Effector memory CD4-positive, alpha-beta T cell (primary cell): Measurements from ENCODE around the gene CDC73.
"Not testable (repeated sequence)": the region's sequence is repeated elsewhere in the genome, so short reads cannot be mapped to it uniquely, and the experiment has no call there.

Experiments used
- DNase-seq, 3 donors: peaks; one replicate each; pipeline ENCODE4 v3.0.0-alpha.2; 2020
- H3K27ac ChIP-seq: 2 replicates; pipeline ENCODE4 v1.7.0; 2013; ENCODE audit warnings: mild to moderate bottlenecking, low read length, moderate library complexity; ENCODE audit not compliant: insufficient read depth, poor library complexity, severe bottlenecking
- H3K27me3 ChIP-seq: replicated peaks from 2 replicates; pipeline ENCODE4 v1.7.0; 2013; ENCODE audit warnings: mild to moderate bottlenecking, low read length; ENCODE audit not compliant: insufficient read depth, control insufficient read depth, poor library complexity, severe bottlenecking
- H3K36me3 ChIP-seq: 2 replicates; pipeline ENCODE4 v1.7.0; 2013; ENCODE audit warnings: mild to moderate bottlenecking, low read length, moderate library complexity; ENCODE audit not compliant: control insufficient read depth, insufficient read depth
- H3K4me1 ChIP-seq: 2 replicates; pipeline ENCODE4 v1.7.0; 2013; ENCODE audit warnings: low read length, mild to moderate bottlenecking; ENCODE audit not compliant: control insufficient read depth, insufficient read depth, poor library complexity, severe bottlenecking
- H3K4me3 ChIP-seq: 2 replicates; pipeline ENCODE4 v1.7.0; 2013; ENCODE audit warnings: low read length, low read depth, mild to moderate bottlenecking; ENCODE audit not compliant: insufficient read depth, poor library complexity, severe bottlenecking
- H3K9me3 ChIP-seq: 2 replicates; pipeline ENCODE4 v1.7.0; 2013; ENCODE audit warnings: mild to moderate bottlenecking, low read length, moderate library complexity; ENCODE audit not compliant: control insufficient read depth

Gene CDC73

GRCh38 chr1:193213998-193214397, 92.2 kb downstream of the CDC73 start:
- no peak overlapping the region for H3K4me3 ChIP-seq
- H3K27me3 ChIP-seq = no peaks in the 10 kb centered on the region
- no peaks in the 10 kb centered on the region for H3K9me3 ChIP-seq
- H3K27ac ChIP-seq = no peak overlapping the region
- peaks cover 11% of the 10 kb centered on the region for H3K36me3 ChIP-seq
- H3K4me1 ChIP-seq = no peaks in the 10 kb centered on the region
- no peak for DNase-seq

- DNase-seq = no peak
- peaks cover 11% of the 10 kb centered on the region for H3K36me3 ChIP-seq
Measured at GRCh38 chr1:193216920-193217319, 95.1 kb downstream of the CDC73 start.

DNA sequence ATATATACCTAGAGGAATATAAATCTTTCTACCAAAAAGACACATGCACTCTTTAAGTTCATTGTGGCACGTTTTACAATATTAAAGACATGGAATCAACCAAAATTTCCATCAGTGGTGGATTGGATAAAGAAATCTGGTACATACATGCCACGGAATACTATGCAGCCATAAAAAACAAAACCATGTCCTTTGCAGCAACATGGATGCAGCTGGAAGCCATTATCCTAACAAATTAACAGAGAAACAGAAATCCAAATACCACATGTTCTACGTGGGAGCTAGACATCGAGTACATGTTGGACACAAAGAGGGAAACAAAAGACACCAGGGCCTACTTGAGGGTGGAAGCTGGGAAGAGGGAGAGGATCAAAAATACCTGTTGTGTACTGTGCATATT, 97.6 kb downstream of the CDC73 start:
- H3K36me3 ChIP-seq = peaks cover 4% of the 10 kb centered on the region

More at GRCh38 chr1:193216920-193217319, 95.1 kb downstream of the CDC73 start:
- no peaks in the 10 kb centered on the region for H3K9me3 ChIP-seq
- no peaks in the 10 kb centered on the region for H3K4me1 ChIP-seq
- no peak overlapping the region for H3K4me3 ChIP-seq
- H3K27me3 ChIP-seq = no peaks in the 10 kb centered on the region
- H3K27ac ChIP-seq = no peak overlapping the region

GRCh38 chr1:193221651-193222050, 99.8 kb downstream of the CDC73 start:
- H3K36me3 ChIP-seq = peaks cover 4% of the 10 kb centered on the region
- H3K4me3 ChIP-seq = no peak overlapping the region
- no peaks in the 10 kb centered on the region for H3K9me3 ChIP-seq
- H3K4me1 ChIP-seq = no peaks in the 10 kb centered on the region
- no peaks in the 10 kb centered on the region for H3K27me3 ChIP-seq
- no peak overlapping the region for H3K27ac ChIP-seq
- no peak for DNase-seq

More for the DNA sequence above, 97.6 kb downstream of the CDC73 start:
- H3K4me3 ChIP-seq = no peak overlapping the region
- DNase-seq = no peak
- H3K4me1 ChIP-seq = no peaks in the 10 kb centered on the region
- no peak overlapping the region for H3K27ac ChIP-seq
- no peaks in the 10 kb centered on the region for H3K27me3 ChIP-seq
- no peaks in the 10 kb centered on the region for H3K9me3 ChIP-seq

GRCh38 chr1:193222056-193222615, 100.3 kb downstream of the CDC73 start:
- H3K27ac ChIP-seq = no peak overlapping the region
- no peaks in the 10 kb centered on the region for H3K9me3 ChIP-seq
- peaks cover 4% of the 10 kb centered on the region for H3K36me3 ChIP-seq
- H3K4me1 ChIP-seq = no peaks in the 10 kb centered on the region
- H3K4me3 ChIP-seq = no peak overlapping the region
- no peaks in the 10 kb centered on the region for H3K27me3 ChIP-seq
- no peak for DNase-seq

DNA sequence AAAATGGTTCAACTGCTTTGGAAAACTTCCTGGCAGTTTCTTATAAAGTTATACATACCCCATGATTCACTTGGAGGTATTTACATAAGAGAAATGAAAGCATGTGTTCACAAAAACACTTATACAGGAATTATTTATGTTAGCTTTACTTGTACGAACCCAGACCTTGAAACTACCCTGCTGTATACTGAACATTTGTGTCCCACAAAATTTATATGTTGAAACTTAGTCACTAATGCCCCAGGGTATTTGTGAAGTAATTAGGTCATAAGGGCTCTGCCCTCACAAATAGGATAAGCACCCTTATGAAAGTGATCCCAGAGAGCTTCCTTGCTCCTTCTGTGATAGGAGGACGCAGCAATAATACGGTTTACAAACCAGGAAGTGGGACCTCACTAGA, 107.3 kb downstream of the CDC73 start:
- no peaks in the 10 kb centered on the region for H3K27me3 ChIP-seq
- no peaks in the 10 kb centered on the region for H3K4me1 ChIP-seq
- H3K4me3 ChIP-seq = no peak overlapping the region
- peaks cover 9% of the 10 kb centered on the region for H3K36me3 ChIP-seq
- no peak for DNase-seq
- H3K27ac ChIP-seq = no peak overlapping the region
- H3K9me3 ChIP-seq = no peaks in the 10 kb centered on the region

DNA sequence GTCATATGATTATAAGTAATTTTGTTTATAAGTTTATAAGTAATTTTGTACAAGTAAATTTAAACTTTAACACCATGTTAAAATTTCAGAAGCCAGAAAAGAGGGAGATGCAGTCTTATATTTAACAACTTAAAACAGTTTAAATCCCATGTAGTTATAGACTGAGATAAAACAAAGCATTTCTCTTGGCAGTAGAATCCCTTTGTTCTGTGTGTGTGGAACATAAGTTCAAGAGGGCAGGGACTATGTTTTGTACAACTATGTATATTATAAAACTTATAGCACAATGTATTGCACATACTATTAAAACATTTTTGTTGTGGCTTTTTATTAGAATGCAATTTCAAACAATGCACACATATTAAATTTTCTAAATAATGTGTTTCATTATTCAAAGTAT, 109.3 kb downstream of the CDC73 start:
- peaks cover 13% of the 10 kb centered on the region for H3K36me3 ChIP-seq
- not testable (repeated sequence) for H3K4me1 ChIP-seq, H3K27me3 ChIP-seq, H3K9me3 ChIP-seq, H3K4me3 ChIP-seq, H3K27ac ChIP-seq, DNase-seq

GRCh38 chr1:193234530-193234929, 112.7 kb downstream of the CDC73 start:
- peaks cover 26% of the 10 kb centered on the region for H3K36me3 ChIP-seq
- H3K9me3 ChIP-seq = no peaks in the 10 kb centered on the region
- no peak for DNase-seq
- no peak overlapping the region for H3K27ac ChIP-seq
- H3K4me1 ChIP-seq = no peaks in the 10 kb centered on the region
- H3K27me3 ChIP-seq = no peaks in the 10 kb centered on the region
- H3K4me3 ChIP-seq = no peak overlapping the region

DNA sequence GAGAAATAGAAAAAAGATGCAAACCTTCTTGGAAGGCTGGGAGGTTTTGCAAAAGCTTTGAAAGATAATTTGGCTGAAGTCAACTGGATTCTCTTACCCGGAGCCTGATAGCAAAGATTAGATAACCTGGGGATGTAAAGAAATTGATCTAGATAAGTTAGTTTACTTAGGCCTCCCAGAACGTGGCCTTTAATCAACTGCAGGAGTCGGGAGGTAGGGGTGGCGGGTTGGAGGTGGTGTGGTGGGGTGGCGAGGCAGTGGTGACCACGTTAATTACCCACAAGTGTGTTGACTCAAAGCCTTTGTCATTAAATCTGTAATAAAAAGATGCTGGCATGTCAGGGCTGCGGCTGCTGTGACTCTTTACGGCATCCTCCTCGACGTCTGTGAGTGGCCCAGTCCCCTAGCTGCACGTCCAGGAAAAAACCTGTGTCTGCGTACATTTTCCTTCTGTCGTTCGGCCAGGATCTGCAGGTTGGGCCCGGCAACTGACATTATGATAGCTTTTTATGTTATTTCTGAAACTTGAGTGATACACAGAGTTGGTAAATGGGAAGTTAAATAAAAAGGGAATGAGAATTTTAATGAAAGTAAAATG, 115.6 kb downstream of the CDC73 start:
- no peaks in the 10 kb centered on the region for H3K27me3 ChIP-seq
- H3K4me3 ChIP-seq = no peak overlapping the region
- peaks cover 26% of the 10 kb centered on the region for H3K36me3 ChIP-seq
- no peak overlapping the region for H3K27ac ChIP-seq
- DNase-seq = no peak
- H3K9me3 ChIP-seq = no peaks in the 10 kb centered on the region
- no peaks in the 10 kb centered on the region for H3K4me1 ChIP-seq

DNA sequence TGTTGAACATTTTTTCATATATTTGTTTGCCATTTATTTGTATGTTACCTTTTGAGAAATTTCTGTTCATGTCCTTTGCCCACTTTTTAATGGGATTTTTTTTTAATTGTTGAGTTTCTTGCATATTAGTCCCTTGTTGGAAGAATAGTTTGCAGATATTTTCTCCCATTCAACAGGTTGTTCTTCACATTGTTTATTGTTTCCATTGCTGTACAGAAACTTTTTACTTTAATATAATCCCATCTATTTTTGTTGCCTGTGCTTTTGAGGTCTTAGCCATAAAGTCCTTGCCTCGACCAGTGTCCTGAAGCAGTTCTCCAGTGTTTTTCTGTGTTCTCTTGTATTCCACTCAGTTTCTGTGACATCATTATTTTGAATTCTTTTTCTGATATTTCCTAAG, 118.8 kb downstream of the CDC73 start:
- Histone ChIP-seq H3K27ac (no peak overlapping the region), H3K4me1 (no peaks in the 10 kb centered on the region), H3K36me3 (peaks cover 17% of the 10 kb centered on the region), H3K9me3 (no peaks in the 10 kb centered on the region), H3K4me3 (no peak overlapping the region), H3K27me3 (no peaks in the 10 kb centered on the region)
- no peak for DNase-seq
